HL-60/S4 treated with retinoic acid at 250 ng/mL for 4 days and 3 days (cell line): ENCODE data around the gene GALM.

Experiments used
- in situ Hi-C: fragments of 300-500 bp; cut with MboI; formaldehyde crosslinking; loops from 2 replicates; pipeline ENCODE4 v1.7.0; 2022; ENCODE audit warnings: low sequenced_read_pairs

GALM gene

GRCh38 chr2:38708900-38709566 is 43.1 kb downstream of the GALM start:
- in situ Hi-C loops: no loop called here

- in situ Hi-C loops: loop anchor here (10.0 kb wide), 1 partner anchor 105 kb away; the partner anchor contains the start of gene HNRNPLL
These were observed 43.8 kb downstream of the GALM start for GRCh38 chr2:38709567-38710194.

- in situ Hi-C loops: loop anchor here (10.0 kb wide), 1 partner anchor 107 kb away; the partner anchor contains the start of gene HNRNPLL
These were observed 45.6 kb downstream of the GALM start for GRCh38 chr2:38711558-38711957.

GRCh38 chr2:38712413-38712812 is 46.5 kb downstream of the GALM start:
- in situ Hi-C loops: loop anchor here (10.0 kb wide), 1 partner anchor 108 kb away; the partner anchor contains the start of gene HNRNPLL

GRCh38 chr2:38712871-38713270 is 47.0 kb downstream of the GALM start:
- in situ Hi-C loops: loop anchor here (10.0 kb wide), 1 partner anchor 108 kb away; the partner anchor contains the start of gene HNRNPLL

- in situ Hi-C loops: loop anchor here (10.0 kb wide), 1 partner anchor 109 kb away; the partner anchor contains the start of gene HNRNPLL
These were observed 47.4 kb downstream of the GALM start for GRCh38 chr2:38713338-38713737.

- in situ Hi-C loops: loop anchor here (10.0 kb wide), 1 partner anchor 110 kb away; the partner anchor contains the start of gene HNRNPLL
These were observed 49.0 kb downstream of the GALM start for GRCh38 chr2:38714941-38715340.

- in situ Hi-C loops: loop anchor here (10.0 kb wide), 1 partner anchor 111 kb away; the partner anchor contains the start of gene HNRNPLL
These were observed 50.3 kb downstream of the GALM start for GRCh38 chr2:38716185-38716584.

GRCh38 chr2:38718601-38719000 is 52.7 kb downstream of the GALM start:
- in situ Hi-C loops: loop anchor here (10.0 kb wide), 1 partner anchor 114 kb away; the partner anchor contains the start of gene HNRNPLL

- in situ Hi-C loops: loop anchor here (10.0 kb wide), 1 partner anchor 115 kb away; the partner anchor contains the start of gene HNRNPLL
These were observed 53.8 kb downstream of the GALM start for GRCh38 chr2:38719706-38720105.

GRCh38 chr2:38720613-38721241 is 54.8 kb downstream of the GALM start:
- in situ Hi-C loops: no loop called here

GRCh38 chr2:38722271-38723061 is 56.6 kb downstream of the GALM start:
- in situ Hi-C loops: no loop called here

- in situ Hi-C loops: no loop called here
These were observed 57.3 kb downstream of the GALM start for GRCh38 chr2:38723173-38723572.

GRCh38 chr2:38727661-38728060 is 61.7 kb downstream of the GALM start:
- in situ Hi-C loops: no loop called here

GRCh38 chr2:38728694-38729093 is 62.8 kb downstream of the GALM start:
- in situ Hi-C loops: no loop called here

- in situ Hi-C loops: no loop called here
These were observed 65.2 kb downstream of the GALM start for GRCh38 chr2:38731090-38731489.

- in situ Hi-C loops: no loop called here
These were observed 65.8 kb downstream of the GALM start for GRCh38 chr2:38731684-38732221.

GRCh38 chr2:38733300-38733971 is 67.5 kb downstream of the GALM start:
- in situ Hi-C loops: no loop called here

GRCh38 chr2:38734299-38735058 is 68.6 kb downstream of the GALM start:
- in situ Hi-C loops: no loop called here
